GM19395 (cell line): ENCODE data around the gene LYSMD1.
"Not testable (repeated sequence)": the region's sequence is repeated elsewhere in the genome, so short reads cannot be mapped to it uniquely, and the experiment has no call there.

Source experiments
- ATAC-seq: cut with Tn5 transposase; IDR thresholded peaks from one replicate; pipeline ENCODE4 v1.9.1; 2021; ENCODE audit warnings: mild to moderate bottlenecking, moderate library complexity; ENCODE audit not compliant: unreplicated experiment

Gene LYSMD1, protein sequence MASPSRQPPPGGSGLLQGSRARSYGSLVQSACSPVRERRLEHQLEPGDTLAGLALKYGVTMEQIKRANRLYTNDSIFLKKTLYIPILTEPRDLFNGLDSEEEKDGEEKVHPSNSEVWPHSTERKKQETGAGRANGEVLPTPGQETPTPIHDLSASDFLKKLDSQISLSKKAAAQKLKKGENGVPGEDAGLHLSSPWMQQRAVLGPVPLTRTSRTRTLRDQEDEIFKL

GRCh38 chr1:151165738-151166504 lies at the start of gene LYSMD1, which contains the start of gene SCNM1:
LYSMD1 (minus strand) TSS chr1:151165902; CDS start chr1:151165258, 644 bp downstream.
SCNM1 (plus strand) TSS chr1:151166144; CDS start chr1:151166153, 9 bp downstream.
- ATAC-seq: peak; percentile 82

- ATAC-seq: no peak
These were observed 47.9 kb upstream of the LYSMD1 start for GRCh38 chr1:151213560-151213959.

- ATAC-seq: no peak
These were observed 46.4 kb upstream of the LYSMD1 start for GRCh38 chr1:151211972-151212705.

DNA sequence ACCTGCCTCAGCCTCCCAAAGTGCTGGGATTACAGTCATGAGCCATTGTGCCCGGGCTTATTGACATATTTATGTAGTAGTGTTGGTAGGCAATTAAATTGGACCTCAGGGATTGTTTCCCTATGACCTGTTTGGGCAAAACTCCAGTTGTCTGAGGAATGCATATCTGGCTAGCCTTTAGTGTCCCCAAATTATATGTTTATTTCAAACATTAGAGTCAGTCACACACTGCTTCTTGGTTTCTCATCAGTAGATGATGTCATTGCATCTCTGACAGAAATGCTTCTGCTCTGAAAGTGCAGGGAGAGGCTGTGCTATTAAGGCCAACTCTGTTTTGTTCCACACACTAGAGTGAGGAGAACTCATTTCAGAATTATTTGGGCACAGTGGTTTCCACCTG lies 45.1 kb upstream of the LYSMD1 start:
- no peak for ATAC-seq

GRCh38 chr1:151205381-151205965 lies 39.8 kb upstream of the LYSMD1 start:
- ATAC-seq: not testable (repeated sequence)

- no peak for ATAC-seq
These were observed 34.3 kb upstream of the LYSMD1 start for GRCh38 chr1:151199873-151200581.

DNA sequence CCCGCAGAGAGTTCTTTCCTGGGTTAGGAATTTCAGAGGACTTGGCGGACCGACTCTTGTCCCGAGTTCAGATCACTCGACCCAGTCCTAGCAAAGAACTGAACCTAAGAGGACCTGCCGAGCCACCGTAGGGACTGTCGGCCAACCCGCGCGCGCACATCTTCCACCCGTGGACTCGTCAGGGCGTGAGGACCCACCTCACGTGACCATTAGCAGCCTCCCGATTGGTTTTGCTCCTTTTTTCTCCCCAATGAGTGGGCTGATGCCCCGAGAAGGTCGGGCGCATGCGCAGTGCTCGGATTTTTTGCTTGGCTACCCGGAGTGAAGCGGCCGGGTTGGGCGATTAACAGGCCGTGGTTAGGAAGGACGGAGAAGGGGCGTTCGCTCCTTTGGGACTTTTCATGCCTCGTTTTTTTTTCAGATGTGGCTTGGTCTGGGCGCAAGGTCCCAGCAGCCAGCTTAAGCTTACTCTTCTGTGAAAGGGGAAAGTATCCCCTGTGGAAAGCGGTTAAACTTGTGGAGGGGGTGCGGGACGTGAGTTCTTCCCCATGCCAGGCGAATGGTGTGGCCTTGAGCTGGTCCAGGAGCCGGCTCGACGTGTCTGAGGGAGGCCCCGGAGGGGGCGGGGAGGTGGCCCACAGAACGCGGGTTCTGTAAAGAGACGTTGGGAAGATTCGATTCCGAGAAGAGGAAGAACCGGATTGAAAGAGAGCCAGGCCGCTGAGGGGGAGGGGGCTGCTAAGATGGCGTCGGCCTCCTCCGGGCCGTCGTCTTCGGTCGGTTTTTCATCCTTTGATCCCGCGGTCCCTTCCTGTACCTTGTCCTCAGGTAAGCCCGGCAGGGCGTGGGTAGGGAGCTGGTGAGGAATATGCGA lies 32.8 kb upstream of the LYSMD1 start, which contains the start of gene PIP5K1A:
PIP5K1A (plus strand) TSS at position 299 of the 874 bp plus-strand sequence; CDS start at position 744, 445 bp downstream.
- ATAC-seq: peak; percentile 83

GRCh38 chr1:151197863-151198253 lies 32.2 kb upstream of the LYSMD1 start:
- no peak for ATAC-seq

DNA sequence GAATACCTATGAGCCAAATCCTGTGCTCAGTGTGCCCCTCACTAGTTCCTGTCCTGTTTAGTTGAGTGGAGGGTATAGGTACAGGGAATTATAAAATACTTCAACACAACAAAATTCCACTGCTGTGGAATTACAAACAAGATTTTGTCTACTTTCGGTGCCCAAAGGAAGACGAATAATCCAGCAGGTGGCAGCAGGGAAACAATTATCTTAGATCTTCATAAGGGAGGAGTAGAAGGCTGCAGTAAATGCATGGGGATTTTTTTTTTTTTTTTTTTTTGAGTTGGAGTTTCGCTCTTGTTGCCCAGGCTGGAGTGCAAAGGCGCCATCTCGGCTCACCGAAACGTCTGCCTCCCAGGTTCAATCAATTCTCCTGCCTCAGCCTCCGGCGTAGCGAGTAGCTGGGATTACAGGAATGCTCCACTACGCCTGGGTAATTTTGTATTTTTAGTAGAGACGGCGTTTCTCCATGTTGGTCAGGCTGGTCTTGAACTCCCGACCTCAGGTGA lies 30.6 kb upstream of the LYSMD1 start:
- no peak for ATAC-seq

- ATAC-seq: not testable (repeated sequence)
These were observed 29.3 kb upstream of the LYSMD1 start for GRCh38 chr1:151194894-151195594.

- ATAC-seq: no peak
These were observed 28.2 kb upstream of the LYSMD1 start for GRCh38 chr1:151193856-151194255.

DNA sequence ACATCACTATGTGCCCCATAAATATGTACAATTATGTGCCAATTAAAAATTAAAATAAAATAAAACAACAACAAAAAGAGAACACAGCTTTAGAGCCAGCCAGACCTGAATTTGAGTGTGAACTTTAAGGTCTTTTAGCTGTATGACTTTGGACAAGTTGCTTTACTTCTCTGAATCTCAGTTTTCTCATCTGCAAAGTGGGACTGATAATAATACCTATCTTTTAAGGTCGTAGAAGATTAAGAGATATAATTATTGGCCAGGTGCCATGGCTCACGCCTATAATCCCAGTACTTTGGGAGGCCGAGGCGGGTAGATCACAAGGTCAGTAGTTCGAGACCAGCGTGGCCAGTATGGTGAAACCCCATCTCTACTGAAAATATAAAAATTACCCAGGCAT lies 27.6 kb upstream of the LYSMD1 start:
- ATAC-seq: no peak

GRCh38 chr1:151192047-151192446 lies 26.3 kb upstream of the LYSMD1 start:
- ATAC-seq: no peak

- peak; percentile 91 for ATAC-seq
These were observed 24.1 kb upstream of the LYSMD1 start, which contains the start of gene VPS72 for GRCh38 chr1:151189637-151190445. VPS72 (minus strand) TSS chr1:151190197; CDS start chr1:151190121, 76 bp downstream.

- not testable (repeated sequence) for ATAC-seq
These were observed 23.0 kb upstream of the LYSMD1 start for GRCh38 chr1:151188667-151189066.

- no peak for ATAC-seq
These were observed 21.5 kb upstream of the LYSMD1 start for GRCh38 chr1:151187205-151187604.

DNA sequence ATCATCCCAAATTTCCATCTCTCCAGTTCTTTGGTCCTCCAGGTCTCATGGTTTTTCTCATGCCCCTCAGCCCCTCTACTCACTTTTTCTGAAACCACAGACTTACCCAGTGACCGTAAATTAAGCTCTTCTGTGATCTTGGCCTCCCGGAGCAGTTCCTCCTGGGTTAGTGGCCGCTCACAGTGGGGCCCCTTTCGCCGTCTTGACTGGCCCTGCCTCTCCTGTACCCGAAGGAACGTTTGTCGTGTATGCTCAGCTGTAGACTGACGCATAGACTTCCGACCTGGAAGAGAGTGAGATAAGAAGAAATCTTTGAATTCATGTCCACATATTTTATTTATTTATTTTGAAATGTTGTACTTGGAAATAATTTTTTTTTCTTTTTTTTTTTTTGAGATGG lies 18.5 kb upstream of the LYSMD1 start:
- ATAC-seq: no peak
